IPS-15b (cell line): ENCODE measurements around the gene ASIC1.

Source experiments
- H3K27me3 ChIP-seq: one replicate; pipeline ENCODE4 v1.6.1; 2013; ENCODE audit warnings: low read length; ENCODE audit not compliant: control insufficient read depth, insufficient read depth
- H3K36me3 ChIP-seq: one replicate; pipeline ENCODE4 v1.6.1; 2013; ENCODE audit warnings: low read length; ENCODE audit not compliant: control insufficient read depth, insufficient read depth
- H3K4me1 ChIP-seq: one replicate; pipeline ENCODE4 v1.6.1; 2013; ENCODE audit warnings: mild to moderate bottlenecking, low read length; ENCODE audit not compliant: control insufficient read depth, insufficient read depth
- H3K4me3 ChIP-seq: one replicate; pipeline ENCODE4 v1.5.1; 2013; ENCODE audit warnings: low read depth, low read length
- H3K9ac ChIP-seq: one replicate; pipeline ENCODE4 v1.6.1; 2013; ENCODE audit warnings: low read depth, mild to moderate bottlenecking, low read length
- H3K9me3 ChIP-seq: one replicate; pipeline ENCODE4 v1.6.1; 2013; ENCODE audit warnings: mild to moderate bottlenecking, low read length; ENCODE audit not compliant: control insufficient read depth, insufficient read depth

ASIC1 gene

DNA sequence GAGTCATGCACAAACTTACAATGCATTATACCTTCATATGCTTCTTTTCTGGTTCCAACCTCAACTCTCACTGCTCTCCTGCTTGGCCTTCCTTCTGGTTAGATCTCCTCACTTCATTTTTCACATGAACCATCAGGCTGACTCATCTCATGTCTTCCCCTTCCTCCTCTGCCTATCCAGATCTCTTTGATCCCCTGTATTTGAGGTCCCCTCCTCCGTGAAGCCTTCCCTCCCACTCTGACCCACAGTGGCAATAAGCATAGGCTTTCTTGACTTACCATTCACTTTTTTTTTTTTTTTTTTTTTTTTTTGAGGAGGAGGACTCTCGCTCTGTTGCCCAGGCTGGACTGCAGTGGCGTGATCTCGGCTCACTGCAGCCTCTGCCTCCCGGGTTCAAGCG lies 14.7 kb upstream of the ASIC1 start:
- Histone ChIP-seq H3K4me3 (no peak overlapping the region), H3K27me3 (peaks cover 44% of the 10 kb centered on the region), H3K9ac (no peak overlapping the region), H3K4me1 (no peaks in the 10 kb centered on the region), H3K9me3 (no peaks in the 10 kb centered on the region), H3K36me3 (no peaks in the 10 kb centered on the region)

DNA sequence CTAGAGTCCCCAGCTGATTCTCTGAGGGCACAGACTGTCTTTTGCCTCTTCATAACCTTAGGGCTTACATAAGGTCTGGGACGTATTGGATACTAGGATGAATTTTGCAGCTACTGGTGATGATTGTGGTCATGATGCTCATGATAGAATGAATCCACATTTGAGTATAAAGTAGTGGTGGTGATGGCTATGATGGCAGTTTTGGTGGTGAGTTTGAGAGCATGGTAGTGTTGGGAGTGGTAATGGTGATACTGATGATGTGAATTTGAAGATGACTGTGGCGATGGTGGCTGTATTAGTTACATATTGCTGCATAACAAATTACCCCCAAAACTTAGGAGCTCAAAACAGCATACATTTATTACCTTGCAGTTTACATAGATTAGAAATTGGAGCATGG lies 14.1 kb upstream of the ASIC1 start:
- H3K9me3 ChIP-seq, result no peaks in the 10 kb centered on the region
- H3K9ac ChIP-seq, result no peak overlapping the region
- H3K27me3 ChIP-seq, result peaks cover 50% of the 10 kb centered on the region
- H3K4me3 ChIP-seq, result no peak overlapping the region
- no peaks in the 10 kb centered on the region for H3K4me1 ChIP-seq
- H3K36me3 ChIP-seq, result no peaks in the 10 kb centered on the region

GRCh38 chr12:50043854-50044253 lies 13.5 kb upstream of the ASIC1 start:
- Histone ChIP-seq H3K27me3 (peaks cover 53% of the 10 kb centered on the region), H3K36me3 (no peaks in the 10 kb centered on the region), H3K4me1 (no peaks in the 10 kb centered on the region), H3K9ac (no peak overlapping the region), H3K9me3 (no peaks in the 10 kb centered on the region), H3K4me3 (no peak overlapping the region)

GRCh38 chr12:50047693-50048250 lies 9.6 kb upstream of the ASIC1 start:
- H3K9me3 ChIP-seq, result no peaks in the 10 kb centered on the region
- no peaks in the 10 kb centered on the region for H3K36me3 ChIP-seq
- H3K4me3 ChIP-seq, result no peak overlapping the region
- H3K27me3 ChIP-seq, result peaks cover 66% of the 10 kb centered on the region
- no peaks in the 10 kb centered on the region for H3K4me1 ChIP-seq
- no peak overlapping the region for H3K9ac ChIP-seq

DNA sequence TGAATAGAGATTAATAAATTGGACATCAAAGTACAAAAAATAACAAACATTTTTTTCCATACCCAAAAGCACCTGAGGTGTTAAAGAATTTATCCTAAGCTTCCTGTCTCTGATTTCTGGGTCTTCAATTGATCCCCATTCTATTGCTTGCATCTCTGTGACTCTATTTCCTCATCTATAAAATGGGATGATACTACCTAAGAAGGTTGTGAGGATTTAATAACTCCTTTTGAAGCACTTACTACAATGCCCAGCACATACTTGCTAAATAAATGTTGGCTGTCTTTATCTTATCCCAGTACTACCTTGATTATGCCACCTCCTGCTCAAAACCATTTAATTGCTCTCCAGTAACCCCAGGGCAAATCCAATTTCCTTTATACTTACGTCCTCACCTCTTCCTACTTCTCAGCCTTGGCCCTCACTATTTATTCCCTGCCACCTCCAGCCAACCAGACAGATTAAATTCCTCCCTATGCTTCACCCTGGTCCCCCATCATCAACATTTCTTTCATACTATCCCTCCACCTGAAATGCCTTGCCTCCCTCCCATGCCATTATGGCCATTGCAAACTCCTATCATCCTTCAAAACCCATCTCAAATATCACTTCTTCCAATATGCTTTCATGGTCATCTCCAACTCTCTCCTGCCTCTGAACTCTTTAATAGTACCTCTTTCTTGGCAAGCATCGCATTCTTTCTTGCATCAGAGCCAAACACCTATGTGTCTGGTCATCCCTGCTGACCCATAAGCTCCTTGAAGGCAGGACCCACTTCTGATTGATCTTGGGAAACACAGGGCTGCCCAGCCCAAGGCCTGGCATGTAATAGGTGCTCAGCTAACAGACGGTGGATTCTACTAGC lies 7.9 kb upstream of the ASIC1 start:
- Histone ChIP-seq H3K4me1 (no peaks in the 10 kb centered on the region), H3K9ac (no peak overlapping the region), H3K4me3 (peak overlapping the region; percentile 45), H3K27me3 (peaks cover 68% of the 10 kb centered on the region), H3K9me3 (no peaks in the 10 kb centered on the region), H3K36me3 (no peaks in the 10 kb centered on the region)

GRCh38 chr12:50050119-50050385 lies 7.3 kb upstream of the ASIC1 start:
- H3K9me3 ChIP-seq, result no peaks in the 10 kb centered on the region
- no peak overlapping the region for H3K9ac ChIP-seq
- H3K4me3 ChIP-seq, result peak overlapping the region; percentile 45
- H3K36me3 ChIP-seq, result no peaks in the 10 kb centered on the region
- no peaks in the 10 kb centered on the region for H3K4me1 ChIP-seq
- H3K27me3 ChIP-seq, result peaks cover 71% of the 10 kb centered on the region

DNA sequence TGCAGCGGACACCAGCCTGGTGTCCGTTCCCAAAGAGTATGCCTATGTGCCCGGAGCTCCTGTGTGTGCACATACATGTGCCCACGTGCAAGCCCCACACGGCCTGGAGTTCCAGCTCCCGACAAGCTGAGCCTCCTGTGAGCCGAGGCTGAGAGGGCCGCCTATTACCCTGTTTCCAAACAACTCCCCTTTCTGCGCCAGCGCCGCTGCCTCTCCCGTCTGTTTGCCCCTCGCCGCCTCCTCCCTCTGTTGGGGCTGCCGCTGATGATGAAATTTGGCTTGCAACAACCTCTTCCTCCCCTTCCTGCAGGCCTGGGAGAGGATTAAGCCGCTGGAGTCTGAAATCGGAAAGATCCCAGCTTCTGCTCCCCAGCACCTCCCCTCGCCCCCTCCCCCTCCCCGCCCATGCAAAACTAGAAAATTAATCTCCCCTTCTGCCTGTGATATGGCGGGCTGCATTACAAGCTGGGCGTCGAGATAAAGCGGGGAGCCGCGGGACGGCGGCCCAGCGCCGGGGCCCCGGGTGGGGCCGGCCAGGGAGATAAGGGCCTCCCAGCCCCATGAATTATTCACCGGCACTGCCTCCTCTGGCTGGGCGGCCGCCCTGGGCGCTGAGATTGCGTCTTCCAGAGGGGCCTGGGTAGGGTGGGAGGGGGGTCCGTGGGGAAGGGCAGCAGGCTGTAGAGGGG lies 6.8 kb upstream of the ASIC1 start:
- H3K4me1 ChIP-seq, result no peaks in the 10 kb centered on the region
- H3K4me3 ChIP-seq, result peak overlapping the region; percentile 45
- H3K27me3 ChIP-seq, result peaks cover 75% of the 10 kb centered on the region
- H3K9me3 ChIP-seq, result no peaks in the 10 kb centered on the region
- no peak overlapping the region for H3K9ac ChIP-seq
- H3K36me3 ChIP-seq, result no peaks in the 10 kb centered on the region

DNA sequence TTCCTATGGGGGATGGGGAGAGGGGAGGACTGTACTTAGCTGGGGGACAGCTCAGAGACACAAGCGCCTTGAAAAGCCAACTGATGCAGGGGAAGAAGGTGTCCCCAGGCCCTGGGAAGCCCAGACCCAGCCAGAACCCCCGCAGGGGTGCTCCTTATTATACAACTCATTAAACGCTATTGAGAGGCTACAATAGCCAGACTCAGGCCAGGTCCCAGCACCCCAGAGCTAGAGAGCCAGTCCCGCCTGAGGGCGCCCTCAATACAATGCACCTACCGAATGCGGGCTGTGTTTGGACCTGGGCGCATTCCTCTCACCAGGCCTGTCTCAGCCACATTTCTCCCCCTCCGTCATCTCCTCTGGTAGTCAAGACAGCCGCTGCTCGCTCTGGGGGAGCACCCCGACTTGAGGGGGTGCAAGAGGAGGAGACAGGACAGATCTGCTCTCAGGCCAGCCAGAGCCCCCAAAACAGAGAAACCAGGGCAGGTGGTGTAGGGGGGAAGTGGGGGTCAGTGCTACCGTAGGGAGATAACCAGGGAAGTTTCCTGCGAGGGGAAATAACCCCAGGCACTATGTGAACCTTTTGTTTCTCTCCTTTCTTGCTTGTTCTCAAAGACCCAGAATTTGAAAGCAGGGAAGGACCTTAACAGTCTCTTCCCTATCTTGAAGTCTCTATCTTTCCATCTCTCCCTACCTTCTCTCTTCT lies 6.1 kb upstream of the ASIC1 start:
- peaks cover 2% of the 10 kb centered on the region for H3K4me1 ChIP-seq
- peaks cover 82% of the 10 kb centered on the region for H3K27me3 ChIP-seq
- H3K9ac ChIP-seq, result no peak overlapping the region
- no peaks in the 10 kb centered on the region for H3K9me3 ChIP-seq
- H3K36me3 ChIP-seq, result no peaks in the 10 kb centered on the region
- H3K4me3 ChIP-seq, result peak overlapping the region; percentile 6

- H3K4me3 ChIP-seq, result no peak overlapping the region
- no peak overlapping the region for H3K9ac ChIP-seq
- H3K9me3 ChIP-seq, result no peaks in the 10 kb centered on the region
- H3K27me3 ChIP-seq, result peaks cover 87% of the 10 kb centered on the region
- H3K36me3 ChIP-seq, result no peaks in the 10 kb centered on the region
- H3K4me1 ChIP-seq, result peaks cover 10% of the 10 kb centered on the region
These were observed 4.9 kb upstream of the ASIC1 start for GRCh38 chr12:50052544-50052943.

GRCh38 chr12:50052964-50053363 lies 4.4 kb upstream of the ASIC1 start:
- Histone ChIP-seq H3K4me1 (peaks cover 10% of the 10 kb centered on the region), H3K9ac (no peak overlapping the region), H3K36me3 (no peaks in the 10 kb centered on the region), H3K4me3 (no peak overlapping the region), H3K27me3 (peaks cover 83% of the 10 kb centered on the region), H3K9me3 (no peaks in the 10 kb centered on the region)

- H3K9ac ChIP-seq, result no peak overlapping the region
- no peaks in the 10 kb centered on the region for H3K9me3 ChIP-seq
- peaks cover 10% of the 10 kb centered on the region for H3K4me1 ChIP-seq
- H3K27me3 ChIP-seq, result peaks cover 83% of the 10 kb centered on the region
- no peak overlapping the region for H3K4me3 ChIP-seq
- no peaks in the 10 kb centered on the region for H3K36me3 ChIP-seq
These were observed 3.8 kb upstream of the ASIC1 start for GRCh38 chr12:50053583-50053982.
